HG02981 (cell line): ENCODE results near the gene LARGE1.

Source experiments
- ATAC-seq: cut with Tn5 transposase; IDR thresholded peaks from one replicate; pipeline ENCODE4 v1.9.1; 2021; ENCODE audit warnings: mild to moderate bottlenecking, moderate library complexity; ENCODE audit not compliant: unreplicated experiment

Gene LARGE1

GRCh38 chr22:33920197-33920540 is at the start of gene LARGE1:
Gene LARGE1, minus strand, starts transcription at chr22:33920476.
- peak; percentile 17 for ATAC-seq

GRCh38 chr22:33969045-33969444 is 48.8 kb upstream of the LARGE1 start:
- no peak for ATAC-seq

DNA sequence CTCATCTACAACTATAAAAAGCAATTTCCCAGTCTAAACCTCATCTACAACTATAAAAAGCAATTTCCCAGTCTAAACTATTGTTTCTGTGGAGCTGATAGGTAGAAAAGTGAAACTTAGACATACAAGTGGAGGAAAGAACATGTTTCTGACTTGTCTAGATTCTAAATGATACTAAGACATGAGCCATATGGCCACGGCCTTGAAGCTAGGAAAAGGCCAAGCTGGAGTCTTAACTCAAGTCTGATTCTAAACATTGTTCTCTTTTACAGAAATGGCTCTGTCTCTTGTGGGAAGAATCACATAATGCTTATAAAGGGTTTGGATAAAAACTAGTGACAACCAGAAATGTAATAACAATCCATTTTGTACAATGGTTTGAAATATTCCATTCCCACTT is 43.8 kb upstream of the LARGE1 start:
- ATAC-seq, result no peak

- no peak for ATAC-seq
Measured at GRCh38 chr22:33962409-33962808, 42.1 kb upstream of the LARGE1 start.

DNA sequence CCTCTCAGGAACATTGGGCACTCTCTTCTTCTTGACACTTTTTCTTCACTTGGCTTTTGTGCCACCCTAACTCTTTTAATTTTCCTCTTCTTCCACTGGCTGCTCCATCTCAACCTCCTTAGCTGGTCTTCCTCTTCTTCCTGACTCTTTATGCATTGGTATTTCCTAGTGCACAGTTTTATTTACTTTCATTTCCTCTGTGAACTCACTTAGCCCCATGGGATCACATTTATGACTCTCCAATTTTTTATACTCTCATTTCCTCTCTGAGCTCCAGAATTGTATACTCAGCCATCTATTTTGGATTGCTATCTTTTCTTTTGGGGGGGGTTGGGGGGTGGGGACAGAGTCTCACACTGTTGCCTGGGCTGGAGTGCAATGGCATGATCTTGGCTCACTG is 38.5 kb upstream of the LARGE1 start:
- ATAC-seq, result no peak

- no peak for ATAC-seq
Measured at GRCh38 chr22:33957086-33957485, 36.8 kb upstream of the LARGE1 start.

- no peak for ATAC-seq
Measured at GRCh38 chr22:33952776-33953175, 32.5 kb upstream of the LARGE1 start.

DNA sequence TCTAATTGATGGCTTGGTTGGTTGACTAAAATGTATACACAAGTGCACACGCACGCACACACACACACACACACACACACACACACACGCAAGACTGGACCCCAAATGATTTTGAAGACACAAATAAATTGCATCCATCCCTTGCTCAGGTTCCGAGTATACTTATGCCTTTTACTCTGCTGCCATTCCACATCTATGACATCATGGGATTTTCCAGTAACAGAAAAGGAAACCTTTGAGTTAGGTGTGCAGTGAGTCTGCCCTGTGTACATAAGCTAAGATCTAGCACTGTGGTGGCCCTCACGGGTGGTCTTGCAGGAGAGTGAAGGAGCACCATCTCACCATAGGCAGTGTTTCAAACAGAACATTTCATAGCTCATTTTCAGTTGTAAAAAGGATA is 20.5 kb upstream of the LARGE1 start:
- ATAC-seq, result no peak

GRCh38 chr22:33932997-33933396 is 12.7 kb upstream of the LARGE1 start:
- ATAC-seq, result no peak

- no peak for ATAC-seq
Measured at GRCh38 chr22:33931406-33931805, 11.1 kb upstream of the LARGE1 start.

DNA sequence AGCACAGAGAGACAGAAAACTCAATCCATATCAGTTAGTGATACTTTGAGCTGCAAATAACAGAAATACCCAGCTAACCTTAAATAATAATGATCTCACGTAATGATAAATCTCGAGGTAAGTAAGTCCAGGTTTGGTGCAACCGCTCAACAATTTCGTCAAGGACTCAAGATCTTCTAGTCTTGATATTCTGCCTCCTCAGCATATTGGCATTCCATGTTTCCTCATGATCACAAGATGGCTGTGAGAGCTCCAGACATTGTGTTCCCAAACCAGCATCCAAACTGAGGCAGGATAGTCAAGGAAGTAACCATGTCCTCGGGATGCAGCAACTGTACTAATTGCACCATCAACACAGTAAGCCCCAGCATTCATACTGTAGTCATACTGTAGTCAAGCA is 7.5 kb upstream of the LARGE1 start:
- ATAC-seq, result no peak

GRCh38 chr22:33925194-33925593 is 4.9 kb upstream of the LARGE1 start:
- no peak for ATAC-seq

GRCh38 chr22:33923660-33924246 is 3.5 kb upstream of the LARGE1 start:
- no peak for ATAC-seq

DNA sequence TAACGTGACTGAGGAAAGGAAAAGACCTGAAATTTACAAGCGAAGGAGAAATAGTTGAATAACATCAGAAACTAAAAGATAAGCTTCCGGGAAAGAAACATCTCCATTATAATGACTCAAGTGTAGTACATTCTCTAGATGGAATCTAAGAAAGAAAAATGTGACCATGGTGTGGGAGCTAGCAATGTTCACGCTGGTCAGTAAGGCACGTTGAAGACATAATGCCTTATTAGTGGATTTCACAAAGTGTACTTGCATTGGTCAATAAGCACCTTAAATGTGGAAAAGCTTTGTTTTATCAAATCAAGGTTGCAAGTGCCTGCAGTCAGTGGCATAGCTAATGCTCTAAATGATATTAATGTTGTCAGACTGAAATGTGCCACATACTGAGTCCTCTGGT is 2.8 kb upstream of the LARGE1 start:
- ATAC-seq, result no peak

DNA sequence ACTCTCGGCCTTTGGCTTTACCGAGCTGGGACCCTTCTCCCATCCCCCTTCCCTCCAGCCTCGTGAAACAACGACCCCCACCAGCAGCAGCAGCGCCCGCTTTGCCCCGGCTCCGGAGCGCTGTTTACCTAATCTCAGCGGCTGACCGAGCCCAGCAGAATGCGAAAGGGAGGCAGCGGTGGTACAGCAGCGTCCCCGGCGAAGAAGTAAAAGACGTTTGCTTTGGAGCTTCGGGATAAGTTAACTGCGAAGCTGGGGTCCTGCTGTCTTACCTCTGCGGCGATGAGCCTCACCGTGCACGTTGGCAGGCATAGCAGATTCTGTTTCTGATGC is 2.0 kb upstream of the LARGE1 start:
- ATAC-seq, result no peak

DNA sequence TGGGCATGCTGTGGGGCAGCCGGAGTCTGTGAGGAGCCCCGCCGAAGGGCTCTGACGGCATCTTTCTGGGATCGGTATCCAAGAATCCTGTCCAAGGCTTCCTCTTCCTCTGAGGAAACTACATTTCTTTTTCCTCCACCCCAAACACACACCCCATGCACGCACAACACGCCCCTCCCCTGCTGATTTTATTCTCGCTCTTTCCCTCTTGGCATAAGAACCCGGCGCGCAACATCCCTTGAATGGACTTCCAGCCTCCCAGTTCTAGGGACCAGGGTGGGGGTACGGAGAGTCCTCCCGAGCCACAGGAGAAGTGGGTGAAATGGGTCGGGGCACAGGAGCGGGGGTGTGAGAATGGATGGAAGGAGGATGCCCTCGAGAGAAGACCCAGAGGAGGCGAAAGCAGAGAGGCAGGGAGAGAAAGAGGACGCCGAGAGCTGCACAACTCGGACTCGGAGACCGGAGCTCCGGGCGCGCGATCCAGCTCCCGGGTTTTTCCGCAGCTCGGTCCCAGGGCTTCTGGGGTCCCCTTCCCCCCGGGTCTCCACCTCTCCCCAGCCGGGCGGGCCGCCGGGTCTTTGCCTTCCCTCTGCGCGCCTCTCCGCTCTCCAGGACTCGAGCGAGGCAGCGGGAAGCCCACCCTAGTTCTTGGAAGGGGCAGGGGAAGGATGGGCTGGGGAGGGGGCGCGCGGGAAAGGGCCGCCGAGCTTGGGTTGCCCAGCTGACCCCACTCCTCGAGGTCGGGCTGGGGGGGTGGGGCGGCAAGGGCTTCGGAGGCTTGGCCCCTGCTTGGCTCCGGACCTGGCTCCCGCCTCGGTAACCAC is 1.5 kb upstream of the LARGE1 start:
- ATAC-seq, result no peak

DNA sequence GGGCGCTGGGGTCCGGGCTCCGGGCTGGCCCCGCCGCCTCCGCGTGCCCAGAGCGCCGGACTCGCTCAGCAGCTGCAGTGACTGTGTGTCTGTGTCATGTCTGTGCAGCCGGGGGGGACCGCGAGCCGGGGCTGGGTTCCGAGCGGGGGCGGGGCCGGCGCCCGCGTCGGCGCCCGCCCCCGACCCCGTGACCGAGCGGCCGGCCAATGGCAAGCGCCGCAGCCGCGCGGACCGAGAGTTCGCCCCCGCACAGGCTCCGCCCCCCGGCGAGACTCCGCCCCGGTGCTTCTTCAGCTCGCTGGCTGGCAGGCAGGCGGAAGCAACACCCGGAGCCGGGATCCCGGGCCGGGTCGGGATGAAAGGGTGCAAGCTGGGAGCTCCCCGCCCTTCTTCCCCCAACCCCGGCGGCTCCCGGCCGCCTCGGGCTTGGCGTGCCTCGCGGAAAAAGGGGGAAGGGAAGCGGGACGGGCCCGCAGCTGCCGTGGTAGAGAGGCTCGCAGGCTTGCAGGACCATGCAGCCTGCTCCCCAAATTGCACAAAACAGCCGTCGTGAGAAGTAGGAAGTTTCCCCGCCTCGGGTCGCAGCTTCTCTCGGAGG is 750 bp upstream of the LARGE1 start:
- ATAC-seq, result peak; percentile 74

DNA sequence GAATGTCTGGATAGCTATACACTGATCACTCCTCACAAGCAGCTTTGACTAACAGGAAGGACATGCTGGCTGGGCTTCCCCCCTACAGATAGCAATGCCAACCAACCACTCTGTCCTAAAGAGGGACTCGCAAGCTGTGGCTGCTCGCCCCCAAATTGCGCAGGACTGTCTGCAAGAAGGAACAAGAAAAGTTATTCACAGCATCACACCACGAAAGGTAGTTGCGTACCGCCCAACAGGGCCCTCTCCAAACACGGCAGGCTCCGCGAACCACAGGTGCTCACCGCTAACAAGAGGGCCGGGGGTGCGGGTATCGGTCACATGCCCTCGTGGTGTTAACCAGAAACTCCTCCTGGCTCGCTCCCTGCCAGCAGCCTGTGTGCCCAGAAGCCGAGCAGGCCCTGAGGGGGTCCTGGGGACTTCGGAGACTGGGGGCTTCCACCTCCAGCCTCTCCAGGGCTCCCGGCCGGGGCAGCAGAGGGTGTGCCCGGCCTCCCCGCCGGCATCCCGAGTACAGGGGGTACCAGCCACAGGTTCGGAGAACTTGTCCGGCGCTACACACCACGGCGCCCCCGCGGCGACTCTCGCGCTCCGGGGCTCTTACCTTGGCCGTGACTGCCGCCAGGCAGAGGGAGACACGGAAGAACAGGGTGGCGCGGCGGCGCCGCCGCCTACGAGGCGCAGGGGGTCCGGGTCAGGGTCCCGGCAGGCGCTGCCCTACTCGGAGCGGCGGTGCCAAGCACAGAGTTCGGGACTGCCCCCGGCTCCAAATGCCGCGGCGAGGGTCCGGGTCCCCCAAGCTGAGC is 682 bp downstream of the LARGE1 start:
- ATAC-seq, result no peak

- no peak for ATAC-seq
Measured at GRCh38 chr22:33918676-33919365, 1.5 kb downstream of the LARGE1 start.

GRCh38 chr22:33917744-33918406 is 2.4 kb downstream of the LARGE1 start:
- ATAC-seq, result no peak

DNA sequence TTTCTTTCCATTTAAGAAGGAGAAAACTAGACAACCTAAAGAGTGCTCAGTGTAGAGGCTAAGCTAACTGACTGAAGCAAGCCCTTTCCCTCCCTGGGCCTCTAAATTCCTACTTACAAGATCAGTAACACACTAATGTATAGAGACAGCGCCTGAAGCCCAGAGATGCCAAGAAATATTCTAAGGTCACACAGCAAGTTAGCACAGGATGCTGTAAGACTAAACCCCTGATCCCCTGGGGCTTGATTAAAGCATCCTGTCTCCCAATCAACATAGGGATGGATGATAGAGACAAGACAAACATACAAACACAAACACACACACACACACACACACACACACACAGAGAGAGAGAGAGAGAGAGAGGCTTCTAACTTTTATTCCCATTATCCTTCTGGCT is 5.6 kb downstream of the LARGE1 start:
- ATAC-seq, result no peak
